Muscle layer of colon (tissue), 2 donors: ENCODE measurements around the gene EYS.

Experiments
- H3K27ac ChIP-seq: one replicate; pipeline ENCODE4 v1.7.0; 2013; ENCODE audit warnings: low read depth, mild to moderate bottlenecking, low read length, moderate library complexity
- H3K27me3 ChIP-seq, 2 donors: one replicate each; pipeline ENCODE4 v1.7.0; 2013; ENCODE audit warnings: low read length in 2 of 2, mild to moderate bottlenecking in 2 of 2; ENCODE audit not compliant: insufficient read depth in 2 of 2, control insufficient read depth in 1 of 2
- H3K36me3 ChIP-seq: one replicate; pipeline ENCODE4 v1.7.0; 2013; ENCODE audit warnings: mild to moderate bottlenecking, low read length; ENCODE audit not compliant: insufficient read depth
- H3K4me1 ChIP-seq: one replicate; pipeline ENCODE4 v1.7.0; 2013; ENCODE audit warnings: mild to moderate bottlenecking, low read length; ENCODE audit not compliant: insufficient read depth
- H3K4me3 ChIP-seq, 2 donors: one replicate each; pipeline ENCODE4 v1.7.0; 2013; ENCODE audit warnings: low read length in 2 of 2, low read depth in 1 of 2, mild to moderate bottlenecking in 1 of 2, moderate library complexity in 1 of 2
- H3K9ac ChIP-seq: one replicate; pipeline ENCODE4 v1.7.0; 2013; ENCODE audit warnings: low read length
- H3K9me3 ChIP-seq: one replicate; pipeline ENCODE4 v1.7.0; 2013; ENCODE audit warnings: mild to moderate bottlenecking, low read length
- donor health status: abdominal sarcoma.
- donor health status: Adenocarcinoma of cecum.

Gene EYS

GRCh38 chr6:64197246-64197645 lies 1509.8 kb downstream of the EYS start:
- H3K9ac ChIP-seq: no peak overlapping the region
- no peak overlapping the region for H3K27ac ChIP-seq
- no peak overlapping the region for H3K4me3 ChIP-seq
- no peaks in the 10 kb centered on the region for H3K9me3 ChIP-seq
- no peaks in the 10 kb centered on the region for H3K36me3 ChIP-seq
- H3K27me3 ChIP-seq: no peaks in the 10 kb centered on the region
- no peaks in the 10 kb centered on the region for H3K4me1 ChIP-seq

- H3K9ac ChIP-seq: no peak overlapping the region
- H3K27me3 ChIP-seq: no peaks in the 10 kb centered on the region
- no peaks in the 10 kb centered on the region for H3K36me3 ChIP-seq
- no peak overlapping the region for H3K27ac ChIP-seq
- no peaks in the 10 kb centered on the region for H3K9me3 ChIP-seq
- no peaks in the 10 kb centered on the region for H3K4me1 ChIP-seq
- H3K4me3 ChIP-seq: no peak overlapping the region
Observed at GRCh38 chr6:64186592-64186991, 1520.4 kb downstream of the EYS start.

- Histone ChIP-seq H3K36me3 (no peaks in the 10 kb centered on the region), H3K27me3 (no peaks in the 10 kb centered on the region), H3K9ac (no peak overlapping the region), H3K27ac (no peak overlapping the region), H3K4me3 (no peak overlapping the region), H3K9me3 (no peaks in the 10 kb centered on the region), H3K4me1 (no peaks in the 10 kb centered on the region)
Observed at GRCh38 chr6:64185621-64186020, 1521.4 kb downstream of the EYS start.

- no peaks in the 10 kb centered on the region for H3K4me1 ChIP-seq
- no peak overlapping the region for H3K27ac ChIP-seq
- H3K27me3 ChIP-seq: no peaks in the 10 kb centered on the region
- no peak overlapping the region for H3K9ac ChIP-seq
- no peak overlapping the region for H3K4me3 ChIP-seq
- no peaks in the 10 kb centered on the region for H3K9me3 ChIP-seq
- H3K36me3 ChIP-seq: no peaks in the 10 kb centered on the region
Observed at GRCh38 chr6:64175296-64175695, 1531.7 kb downstream of the EYS start.

GRCh38 chr6:64170316-64170715 lies 1536.7 kb downstream of the EYS start:
- no peaks in the 10 kb centered on the region for H3K36me3 ChIP-seq
- no peaks in the 10 kb centered on the region for H3K9me3 ChIP-seq
- H3K27me3 ChIP-seq: no peaks in the 10 kb centered on the region
- no peak overlapping the region for H3K4me3 ChIP-seq
- no peak overlapping the region for H3K27ac ChIP-seq
- no peaks in the 10 kb centered on the region for H3K4me1 ChIP-seq
- no peak overlapping the region for H3K9ac ChIP-seq

GRCh38 chr6:64160486-64160885 lies 1546.5 kb downstream of the EYS start:
- H3K9me3 ChIP-seq: no peaks in the 10 kb centered on the region
- H3K36me3 ChIP-seq: no peaks in the 10 kb centered on the region
- no peaks in the 10 kb centered on the region for H3K4me1 ChIP-seq
- H3K27me3 ChIP-seq: no peaks in the 10 kb centered on the region
- H3K9ac ChIP-seq: no peak overlapping the region
- no peak overlapping the region for H3K27ac ChIP-seq
- H3K4me3 ChIP-seq: no peak overlapping the region

GRCh38 chr6:64155063-64155462 lies 1552.0 kb downstream of the EYS start:
- Histone ChIP-seq H3K36me3 (no peaks in the 10 kb centered on the region), H3K4me3 (no peak overlapping the region), H3K27me3 (no peaks in the 10 kb centered on the region), H3K9ac (no peak overlapping the region), H3K27ac (no peak overlapping the region), H3K9me3 (no peaks in the 10 kb centered on the region), H3K4me1 (no peaks in the 10 kb centered on the region)

GRCh38 chr6:64146876-64147275 lies 1560.2 kb downstream of the EYS start:
- Histone ChIP-seq H3K4me3 (no peak overlapping the region), H3K27ac (no peak overlapping the region), H3K4me1 (no peaks in the 10 kb centered on the region), H3K9me3 (no peaks in the 10 kb centered on the region), H3K9ac (no peak overlapping the region), H3K27me3 (no peaks in the 10 kb centered on the region), H3K36me3 (no peaks in the 10 kb centered on the region)

- H3K9me3 ChIP-seq: no peaks in the 10 kb centered on the region
Observed at GRCh38 chr6:64146094-64146493, 1560.9 kb downstream of the EYS start.

GRCh38 chr6:64145658-64146057 lies 1561.4 kb downstream of the EYS start:
- Histone ChIP-seq H3K9me3 (no peaks in the 10 kb centered on the region), H3K9ac (no peak overlapping the region), H3K27me3 (no peaks in the 10 kb centered on the region), H3K4me1 (no peaks in the 10 kb centered on the region), H3K36me3 (no peaks in the 10 kb centered on the region), H3K27ac (no peak overlapping the region), H3K4me3 (no peak overlapping the region)

More at GRCh38 chr6:64146094-64146493, 1560.9 kb downstream of the EYS start:
- no peaks in the 10 kb centered on the region for H3K27me3 ChIP-seq
- H3K9ac ChIP-seq: no peak overlapping the region
- no peaks in the 10 kb centered on the region for H3K36me3 ChIP-seq
- H3K4me1 ChIP-seq: no peaks in the 10 kb centered on the region
- no peak overlapping the region for H3K27ac ChIP-seq
- H3K4me3 ChIP-seq: no peak overlapping the region

- no peaks in the 10 kb centered on the region for H3K4me1 ChIP-seq
- no peak overlapping the region for H3K4me3 ChIP-seq
- H3K36me3 ChIP-seq: no peaks in the 10 kb centered on the region
- no peak overlapping the region for H3K9ac ChIP-seq
- no peaks in the 10 kb centered on the region for H3K27me3 ChIP-seq
- H3K27ac ChIP-seq: no peak overlapping the region
- H3K9me3 ChIP-seq: no peaks in the 10 kb centered on the region
Observed at GRCh38 chr6:64143101-64143500, 1563.9 kb downstream of the EYS start.

- Histone ChIP-seq H3K27me3 (no peaks in the 10 kb centered on the region), H3K4me1 (no peaks in the 10 kb centered on the region), H3K27ac (no peak overlapping the region), H3K36me3 (no peaks in the 10 kb centered on the region), H3K4me3 (no peak overlapping the region), H3K9me3 (no peaks in the 10 kb centered on the region), H3K9ac (no peak overlapping the region)
Observed at GRCh38 chr6:64141680-64142079, 1565.3 kb downstream of the EYS start.
